RKO (cell line): ENCODE results near the gene MYO3B.

Experiments used
- DNase-seq: peaks from one replicate; pipeline ENCODE4 v3.0.0-alpha.2; 2016; ENCODE audit warnings: low spot score

Gene MYO3B

GRCh38 chr2:170695521-170696410 lies 517.8 kb downstream of the MYO3B start:
- DNase-seq, result no peak

DNA sequence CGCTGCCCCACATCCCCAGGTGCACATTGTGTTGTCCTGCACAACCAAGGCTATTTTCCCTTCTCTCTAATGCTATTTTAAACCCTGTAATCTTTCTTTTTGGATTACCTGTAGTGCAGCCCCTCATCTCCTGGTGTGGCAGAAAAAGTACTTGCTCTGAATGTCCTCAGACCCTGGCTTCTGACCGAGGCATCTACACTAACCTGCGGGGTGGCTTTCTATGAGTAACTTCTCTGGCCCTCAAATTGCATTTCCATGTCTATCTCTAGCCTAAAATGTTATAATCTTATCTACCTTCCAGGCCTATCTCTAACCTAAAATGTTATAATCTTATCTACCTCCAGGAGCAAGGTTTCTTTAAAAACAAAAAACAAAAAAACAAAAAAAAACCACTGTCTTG lies 519.0 kb downstream of the MYO3B start:
- DNase-seq, result no peak

- no peak for DNase-seq
Observed at GRCh38 chr2:170701011-170701410, 523.1 kb downstream of the MYO3B start.

DNA sequence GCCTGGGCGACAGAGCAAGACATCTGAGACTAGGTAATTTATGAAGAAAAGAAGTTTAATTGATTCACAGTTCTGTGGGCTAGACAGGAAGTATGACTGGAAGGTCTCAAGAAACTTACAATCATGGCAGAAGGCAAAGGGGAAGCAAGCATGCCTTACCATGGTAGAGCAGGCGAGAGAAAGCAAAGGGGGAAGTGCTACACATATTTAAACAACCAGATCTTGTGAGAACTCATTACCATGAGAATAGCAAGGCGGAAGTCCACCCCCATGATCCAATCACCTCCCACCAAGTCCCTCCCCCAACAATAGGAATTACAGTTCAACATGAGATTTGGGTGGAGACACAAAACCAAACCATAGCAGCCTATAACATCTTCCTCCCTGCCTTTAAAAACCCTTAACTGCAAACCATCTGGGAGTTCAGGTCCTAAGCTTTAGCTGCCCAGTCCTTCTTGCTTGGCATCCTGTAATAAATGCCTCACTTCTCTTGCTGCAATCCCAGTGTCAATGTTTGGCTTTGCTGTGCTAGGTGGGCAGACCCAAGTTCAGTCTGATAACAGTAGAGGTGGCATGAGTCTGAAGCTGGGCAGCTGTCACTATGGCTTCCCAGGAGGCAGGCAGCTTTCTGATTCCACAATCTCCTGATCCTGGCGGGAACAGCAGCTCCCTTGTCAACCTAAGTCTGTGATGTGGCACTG lies 526.0 kb downstream of the MYO3B start:
- DNase-seq, result no peak
